Measurements from ENCODE around the gene EXOC3.

EXOC3 gene

GRCh38 chr5:425714-426113 is 17.3 kb upstream of the EXOC3 start:
- Histone ChIP-seq H3K27me3 (ENCODE audit: insufficient read depth, low read length) (no peaks in the 10 kb centered on the region), H2AFZ (ENCODE audit: low read length) (no peak overlapping the region), H3K4me1 (ENCODE audit: insufficient read depth, low read length, severe bottlenecking) (peaks cover 39% of the 10 kb centered on the region), H3K4me3 (ENCODE audit: low read depth, low read length, poor library complexity, severe bottlenecking) (no peak overlapping the region), H3K27ac (ENCODE audit: low read depth, low read length, poor library complexity, severe bottlenecking) (peak overlapping the region; percentile 100), H3F3A (ENCODE audit: insufficient read depth, low read length) (no peaks in the 10 kb centered on the region), H3K9me3 (ENCODE audit: low read length) (no peaks in the 10 kb centered on the region), H3K9me2 (ENCODE audit: low read depth, low read length) (no peaks in the 10 kb centered on the region), H4K20me1 (ENCODE audit: insufficient read depth, low read length) (no peaks in the 10 kb centered on the region), H3K36me3 (ENCODE audit: insufficient read depth, low read length) (peaks cover 14% of the 10 kb centered on the region; the same call in 1 of the 2 replicates), H3K4me2 (ENCODE audit: low read length) (no peak overlapping the region), H3K79me2 (ENCODE audit: insufficient read depth, low read length) (no peaks in the 10 kb centered on the region), H3K9ac (ENCODE audit: low read length) (no peak overlapping the region)
- TF ChIP-seq EZH2 (IDR thresholded peaks at IDR 0.05; ENCODE audit: borderline replicate concordance, low read length) (no peak), CTCF (IDR thresholded peaks at IDR 0.05; ENCODE audit: low read length) (peak; percentile 69)

GRCh38 chr5:426392-426976 is 16.5 kb upstream of the EXOC3 start:
- Histone ChIP-seq H3K79me2 (ENCODE audit: insufficient read depth, low read length) (no peaks in the 10 kb centered on the region), H3F3A (ENCODE audit: insufficient read depth, low read length) (no peaks in the 10 kb centered on the region), H4K20me1 (ENCODE audit: insufficient read depth, low read length) (no peaks in the 10 kb centered on the region), H3K4me1 (ENCODE audit: insufficient read depth, low read length, severe bottlenecking) (peaks cover 43% of the 10 kb centered on the region), H3K27me3 (ENCODE audit: insufficient read depth, low read length) (no peaks in the 10 kb centered on the region), H3K9me2 (ENCODE audit: low read depth, low read length) (no peaks in the 10 kb centered on the region), H3K4me2 (ENCODE audit: low read length) (no peak overlapping the region), H3K27ac (ENCODE audit: low read depth, low read length, poor library complexity, severe bottlenecking) (no peak overlapping the region), H3K4me3 (ENCODE audit: low read depth, low read length, poor library complexity, severe bottlenecking) (no peak overlapping the region), H2AFZ (ENCODE audit: low read length) (no peak overlapping the region), H3K36me3 (ENCODE audit: insufficient read depth, low read length) (peaks cover 14% of the 10 kb centered on the region; the same call in 1 of the 2 replicates), H3K9ac (ENCODE audit: low read length) (no peak overlapping the region), H3K9me3 (ENCODE audit: low read length) (no peaks in the 10 kb centered on the region)
- TF ChIP-seq CTCF (IDR thresholded peaks at IDR 0.05; ENCODE audit: low read length) (no peak), EZH2 (IDR thresholded peaks at IDR 0.05; ENCODE audit: borderline replicate concordance, low read length) (no peak)

- Histone ChIP-seq H3K4me1 (ENCODE audit: insufficient read depth, low read length, severe bottlenecking) (peaks cover 42% of the 10 kb centered on the region), H3K4me3 (ENCODE audit: low read depth, low read length, poor library complexity, severe bottlenecking) (no peak overlapping the region), H3K27ac (ENCODE audit: low read depth, low read length, poor library complexity, severe bottlenecking) (no peak overlapping the region), H4K20me1 (ENCODE audit: insufficient read depth, low read length) (no peaks in the 10 kb centered on the region), H3K9me2 (ENCODE audit: low read depth, low read length) (no peaks in the 10 kb centered on the region), H3K27me3 (ENCODE audit: insufficient read depth, low read length) (no peaks in the 10 kb centered on the region), H3K9me3 (ENCODE audit: low read length) (no peaks in the 10 kb centered on the region), H3K79me2 (ENCODE audit: insufficient read depth, low read length) (no peaks in the 10 kb centered on the region), H3K36me3 (ENCODE audit: insufficient read depth, low read length) (peaks cover 14% of the 10 kb centered on the region; the same call in 1 of the 2 replicates), H3F3A (ENCODE audit: insufficient read depth, low read length) (no peaks in the 10 kb centered on the region), H3K9ac (ENCODE audit: low read length) (no peak overlapping the region), H2AFZ (ENCODE audit: low read length) (no peak overlapping the region), H3K4me2 (ENCODE audit: low read length) (no peak overlapping the region)
- no peak for TF ChIP-seq CTCF (IDR thresholded peaks at IDR 0.05; ENCODE audit: low read length)
- no peak for TF ChIP-seq EZH2 (IDR thresholded peaks at IDR 0.05; ENCODE audit: borderline replicate concordance, low read length)
Observed at GRCh38 chr5:427415-428087, 15.4 kb upstream of the EXOC3 start.

Data from OCI-LY1 (cell line).